Stimulated activated effector memory CD8-positive, alpha-beta T cell treated with anti-CD3 and anti-CD28 coated beads, Interleukin-12 subunit alpha, Interleukin-12 subunit beta, amount 100 ng/mL, for 72 hours (primary cell): Measurements from ENCODE around the gene KCNK3.
"Not testable (repeated sequence)": the region's sequence is repeated elsewhere in the genome, so short reads cannot be mapped to it uniquely, and the experiment has no call there.

Experiments used
- ATAC-seq: fragments of 150-1000 bp; cut with Tn5 transposase; 2 replicates; pipeline ENCODE4 v1.10.0; 2021
- DNase-seq, 2 donors: peaks; one replicate each; pipeline ENCODE4 v3.0.0; 2021 to 2022; ENCODE audit warnings: low spot score in 2 of 2
- H3K27ac Mint-ChIP-seq: one replicate; pipeline ENCODE4 v1.8.0; 2022; ENCODE audit warnings: mild to moderate bottlenecking, mixed read lengths
- H3K36me3 Mint-ChIP-seq: one replicate; pipeline ENCODE4 v1.8.0; 2022; ENCODE audit warnings: mild to moderate bottlenecking, mixed read lengths
- H3K4me1 Mint-ChIP-seq: one replicate; pipeline ENCODE4 v1.8.0; 2022; ENCODE audit warnings: mixed read lengths
- H3K4me3 Mint-ChIP-seq: one replicate; pipeline ENCODE4 v1.8.0; 2022; ENCODE audit warnings: mild to moderate bottlenecking, mixed read lengths
- H3K9me3 Mint-ChIP-seq: one replicate; pipeline ENCODE4 v1.8.0; 2022; ENCODE audit warnings: mixed read lengths

Gene KCNK3

GRCh38 chr2:26757873-26758789, 65.6 kb downstream of the KCNK3 start:
- H3K27ac Mint-ChIP-seq = peak overlapping the region; percentile 55
- peak in 1 of 2 donors; percentile 80 for DNase-seq

GRCh38 chr2:26758790-26759321, 66.3 kb downstream of the KCNK3 start:
- peak overlapping the region; percentile 55 for H3K27ac Mint-ChIP-seq

More at GRCh38 chr2:26757873-26758789, 65.6 kb downstream of the KCNK3 start:
- H3K36me3 Mint-ChIP-seq = no peaks in the 10 kb centered on the region
- H3K9me3 Mint-ChIP-seq = no peaks in the 10 kb centered on the region
- no peak overlapping the region for H3K4me3 Mint-ChIP-seq
- H3K4me1 Mint-ChIP-seq = peaks cover 14% of the 10 kb centered on the region
- ATAC-seq = peak; percentile 73

GRCh38 chr2:26759845-26760244, 67.3 kb downstream of the KCNK3 start:
- Mint-ChIP-seq H3K4me3 (no peak overlapping the region), H3K9me3 (no peaks in the 10 kb centered on the region), H3K27ac (no peak overlapping the region), H3K36me3 (peaks cover 4% of the 10 kb centered on the region), H3K4me1 (peaks cover 19% of the 10 kb centered on the region)
- DNase-seq (no peak), ATAC-seq (no peak)

More at GRCh38 chr2:26758790-26759321, 66.3 kb downstream of the KCNK3 start:
- Mint-ChIP-seq H3K9me3 (no peaks in the 10 kb centered on the region), H3K36me3 (peaks cover 3% of the 10 kb centered on the region), H3K4me1 (peaks cover 14% of the 10 kb centered on the region), H3K4me3 (no peak overlapping the region)
- ATAC-seq (no peak), DNase-seq (no peak)

GRCh38 chr2:26760991-26761390, 68.5 kb downstream of the KCNK3 start:
- DNase-seq, ATAC-seq, H3K27ac Mint-ChIP-seq, H3K4me3 Mint-ChIP-seq, H3K9me3 Mint-ChIP-seq, H3K36me3 Mint-ChIP-seq: not testable (repeated sequence)
- H3K4me1 Mint-ChIP-seq = peaks cover 30% of the 10 kb centered on the region

GRCh38 chr2:26763019-26763418, 70.5 kb downstream of the KCNK3 start:
- Mint-ChIP-seq H3K27ac (no peak overlapping the region), H3K4me3 (peak overlapping the region; percentile 84), H3K9me3 (no peaks in the 10 kb centered on the region), H3K36me3 (peaks cover 4% of the 10 kb centered on the region), H3K4me1 (peaks cover 31% of the 10 kb centered on the region)
- DNase-seq (no peak), ATAC-seq (no peak)

GRCh38 chr2:26764078-26764887, 71.8 kb downstream of the KCNK3 start, which contains the start of gene SLC35F6:
TSS of gene SLC35F6 (plus strand) at chr2:26764284. CDS start at chr2:26764350, 66 bp downstream.
- Mint-ChIP-seq H3K36me3 (peaks cover 10% of the 10 kb centered on the region), H3K4me3 (peak within 1 kb of the TSS; percentile 84), H3K9me3 (no peaks in the 10 kb centered on the region), H3K4me1 (peaks cover 30% of the 10 kb centered on the region), H3K27ac (peak within 1 kb of the TSS; percentile 91)
- DNase-seq = peak; percentile 84 to 88
- peak; percentile 95 for ATAC-seq

- Mint-ChIP-seq H3K36me3 (peaks cover 10% of the 10 kb centered on the region), H3K4me1 (peaks cover 36% of the 10 kb centered on the region), H3K27ac (peak overlapping the region; percentile 91), H3K9me3 (no peaks in the 10 kb centered on the region), H3K4me3 (peak overlapping the region; percentile 84)
- ATAC-seq (no peak), DNase-seq (no peak)
These were observed 72.4 kb downstream of the KCNK3 start for GRCh38 chr2:26764906-26765305.

- Mint-ChIP-seq H3K9me3 (no peaks in the 10 kb centered on the region), H3K27ac (peak overlapping the region; percentile 91), H3K36me3 (peaks cover 10% of the 10 kb centered on the region), H3K4me1 (peaks cover 38% of the 10 kb centered on the region), H3K4me3 (peak overlapping the region; percentile 84)
- ATAC-seq = no peak
- no peak for DNase-seq
These were observed 73.1 kb downstream of the KCNK3 start for GRCh38 chr2:26765475-26766200.

GRCh38 chr2:26767129-26767528, 74.6 kb downstream of the KCNK3 start:
- no peak overlapping the region for H3K4me3 Mint-ChIP-seq
- peaks cover 10% of the 10 kb centered on the region for H3K36me3 Mint-ChIP-seq
- DNase-seq = no peak
- peaks cover 53% of the 10 kb centered on the region for H3K4me1 Mint-ChIP-seq
- no peak for ATAC-seq
- peak overlapping the region; percentile 69 for H3K27ac Mint-ChIP-seq
- no peaks in the 10 kb centered on the region for H3K9me3 Mint-ChIP-seq

- Mint-ChIP-seq H3K27ac (peak overlapping the region; percentile 69), H3K4me1 (peaks cover 61% of the 10 kb centered on the region), H3K36me3 (peaks cover 10% of the 10 kb centered on the region), H3K9me3 (no peaks in the 10 kb centered on the region), H3K4me3 (no peak overlapping the region)
- DNase-seq = no peak
- no peak for ATAC-seq
These were observed 75.5 kb downstream of the KCNK3 start for GRCh38 chr2:26767894-26768487.

GRCh38 chr2:26768759-26769088, 76.2 kb downstream of the KCNK3 start:
- no peak for DNase-seq
- H3K4me3 Mint-ChIP-seq = peak overlapping the region; percentile 42

GRCh38 chr2:26769089-26769761, 76.7 kb downstream of the KCNK3 start:
- DNase-seq = peak in 1 of 2 donors; percentile 64

More at GRCh38 chr2:26768759-26769088, 76.2 kb downstream of the KCNK3 start:
- peaks cover 9% of the 10 kb centered on the region for H3K36me3 Mint-ChIP-seq
- no peaks in the 10 kb centered on the region for H3K9me3 Mint-ChIP-seq
- H3K27ac Mint-ChIP-seq = peak overlapping the region; percentile 64
- H3K4me1 Mint-ChIP-seq = peaks cover 61% of the 10 kb centered on the region
- ATAC-seq = no peak

GRCh38 chr2:26770986-26771586, 78.6 kb downstream of the KCNK3 start:
- Mint-ChIP-seq H3K4me3 (no peak overlapping the region), H3K4me1 (peaks cover 52% of the 10 kb centered on the region), H3K9me3 (no peaks in the 10 kb centered on the region), H3K36me3 (peaks cover 28% of the 10 kb centered on the region), H3K27ac (peak overlapping the region; percentile 64)
- ATAC-seq = no peak
- no peak for DNase-seq

More at GRCh38 chr2:26769089-26769761, 76.7 kb downstream of the KCNK3 start:
- peak overlapping the region; percentile 42 for H3K4me3 Mint-ChIP-seq
- peak overlapping the region; percentile 64 for H3K27ac Mint-ChIP-seq
- peaks cover 9% of the 10 kb centered on the region for H3K36me3 Mint-ChIP-seq
- ATAC-seq = peak; percentile 73
- H3K4me1 Mint-ChIP-seq = peaks cover 61% of the 10 kb centered on the region
- H3K9me3 Mint-ChIP-seq = no peaks in the 10 kb centered on the region
